HG03108 (cell line): Measurements from ENCODE around the gene FAM234B.

ENCODE experiments used
- ATAC-seq: cut with Tn5 transposase; IDR thresholded peaks from one replicate; pipeline ENCODE4 v1.9.1; 2021; ENCODE audit warnings: moderate library complexity; ENCODE audit not compliant: unreplicated experiment

FAM234B gene

DNA sequence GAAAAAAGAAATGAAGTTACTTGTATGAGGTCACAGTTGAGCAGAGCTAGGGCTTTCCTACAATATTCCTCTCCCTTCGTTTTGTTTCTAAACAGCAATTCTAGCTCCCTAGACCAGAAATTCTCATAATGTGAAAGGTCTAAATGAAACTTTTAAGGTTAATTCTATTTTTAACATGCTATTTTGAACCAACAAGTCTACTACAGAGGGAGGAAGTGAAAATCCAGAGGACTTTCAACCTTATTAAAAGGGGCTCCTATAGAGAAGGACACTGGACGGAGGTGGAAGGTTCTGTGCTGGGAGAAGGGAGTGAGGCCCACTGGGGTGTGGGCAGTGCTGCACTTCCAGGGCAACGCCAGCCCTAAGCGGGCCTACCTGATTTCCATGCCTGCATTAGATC lies 45.9 kb downstream of the FAM234B start:
- no peak for ATAC-seq

- ATAC-seq: no peak
Observed at GRCh38 chr12:13091832-13092231, 47.7 kb downstream of the FAM234B start.

GRCh38 chr12:13093191-13093847 lies 49.1 kb downstream of the FAM234B start:
- no peak for ATAC-seq

DNA sequence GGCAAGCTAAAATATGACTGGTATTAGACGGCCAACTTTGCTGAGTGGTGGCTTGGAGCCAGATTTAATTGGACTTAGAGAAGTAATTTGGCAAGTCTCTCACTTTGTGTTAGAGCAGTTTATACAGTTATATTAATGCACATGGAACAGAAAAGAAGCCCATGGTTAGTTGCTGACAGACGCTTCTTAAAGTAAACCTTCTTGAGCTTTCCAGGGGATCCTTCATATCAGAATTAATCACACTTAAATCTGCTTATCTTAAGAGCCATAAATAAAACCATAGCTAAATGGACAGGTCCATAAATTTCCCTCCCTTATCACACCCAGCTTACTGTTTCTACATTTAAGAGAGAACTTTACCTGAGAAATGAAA lies 49.7 kb downstream of the FAM234B start:
- ATAC-seq: no peak

- no peak for ATAC-seq
Observed at GRCh38 chr12:13094367-13094766, 50.2 kb downstream of the FAM234B start.

GRCh38 chr12:13095266-13095995 lies 51.2 kb downstream of the FAM234B start:
- ATAC-seq: no peak

DNA sequence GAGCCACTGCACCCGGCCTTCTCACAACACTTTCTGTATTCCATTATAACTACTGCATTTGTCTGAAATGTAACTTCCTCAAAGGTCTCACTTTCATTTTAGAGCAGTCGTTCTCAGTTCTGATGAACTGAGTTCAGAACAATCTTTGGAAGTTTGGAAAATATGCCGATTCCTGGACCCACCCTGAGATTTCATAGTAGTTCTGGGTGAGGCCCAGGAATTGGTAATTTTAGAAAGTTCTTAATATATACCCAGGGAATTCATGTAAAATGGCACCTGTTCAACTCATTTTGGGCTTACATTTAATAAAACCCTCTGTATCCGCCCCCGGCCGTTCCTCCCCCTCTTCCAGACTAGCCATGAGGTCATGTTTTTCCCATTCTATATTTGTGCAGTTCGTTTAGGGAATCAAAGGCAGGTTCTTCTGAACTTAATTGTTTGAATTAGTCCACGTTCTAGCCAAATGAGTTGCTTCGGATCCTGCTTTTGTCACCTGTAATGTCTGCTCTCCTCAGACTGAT lies 53.4 kb downstream of the FAM234B start:
- ATAC-seq: no peak

GRCh38 chr12:13099066-13099843 lies 55.1 kb downstream of the FAM234B start:
- no peak for ATAC-seq

GRCh38 chr12:13099844-13100604 lies 55.8 kb downstream of the FAM234B start:
- ATAC-seq: no peak

DNA sequence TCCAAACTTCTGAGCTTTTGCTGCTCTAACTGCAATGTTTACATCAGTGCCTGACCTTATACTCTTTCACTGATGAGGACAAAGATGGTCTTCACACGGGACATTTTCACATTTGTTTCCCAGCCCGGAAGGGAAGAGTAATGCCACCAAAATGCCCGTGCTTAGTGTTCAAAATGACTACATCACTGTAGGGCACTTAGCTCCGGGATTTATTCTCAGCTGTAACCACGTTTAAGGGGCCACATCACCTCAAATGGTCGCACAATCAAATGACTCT lies 56.4 kb downstream of the FAM234B start:
- no peak for ATAC-seq

- ATAC-seq: peak; percentile 87
Observed at GRCh38 chr12:13100882-13101769, 56.9 kb downstream of the FAM234B start.

DNA sequence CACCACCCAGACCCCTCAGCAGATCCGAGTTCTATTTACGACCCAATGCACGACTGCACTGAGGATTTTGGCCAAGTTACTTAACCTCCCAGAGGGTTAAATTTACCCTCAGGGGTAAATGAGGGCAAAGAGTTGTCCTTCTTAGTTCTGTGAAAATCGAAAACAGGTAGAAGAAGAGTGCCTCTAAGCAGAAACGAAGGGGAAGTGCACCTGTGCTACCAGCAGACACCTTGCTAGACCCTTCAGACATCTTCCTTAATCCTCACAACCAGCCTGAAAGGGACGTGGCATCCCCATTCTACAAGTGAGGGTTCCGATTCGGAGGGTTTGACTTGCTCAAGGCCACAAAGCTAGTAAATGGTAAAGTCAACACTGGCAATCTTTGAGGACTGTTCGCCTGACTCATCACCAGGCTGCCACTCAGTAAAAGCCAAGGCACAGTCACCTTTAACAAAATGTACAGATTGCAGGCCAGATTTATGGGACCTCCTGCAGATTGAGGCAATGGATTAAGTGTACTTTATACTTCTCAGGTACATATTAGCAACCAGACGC lies 57.7 kb downstream of the FAM234B start:
- no peak for ATAC-seq

- no peak for ATAC-seq
Observed at GRCh38 chr12:13102461-13103195, 58.4 kb downstream of the FAM234B start.

GRCh38 chr12:13103391-13104033 lies 59.3 kb downstream of the FAM234B start, which contains the start of gene GSG1:
GSG1 (minus strand) TSS chr12:13103667; CDS start chr12:13103512, 155 bp downstream.
- ATAC-seq: no peak

DNA sequence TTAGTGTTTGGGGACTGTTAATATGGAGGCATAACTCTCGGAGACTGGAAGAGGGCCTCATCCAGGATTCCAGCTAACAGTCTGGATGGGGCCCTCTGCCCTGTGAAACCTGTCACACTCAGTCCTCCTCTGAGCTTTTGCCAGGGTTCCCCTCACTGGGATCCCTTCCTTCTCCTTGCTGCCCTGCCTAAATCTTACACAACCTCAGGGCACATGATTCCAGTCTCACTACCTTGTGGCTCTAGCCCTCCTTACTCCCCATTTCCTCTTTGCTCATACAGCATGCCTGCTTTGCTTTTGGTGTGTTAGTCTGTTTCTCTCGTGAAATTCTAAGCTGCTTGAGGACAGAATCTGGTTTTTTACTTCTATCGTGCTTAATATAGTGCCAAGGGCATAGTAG lies 60.2 kb downstream of the FAM234B start:
- no peak for ATAC-seq

DNA sequence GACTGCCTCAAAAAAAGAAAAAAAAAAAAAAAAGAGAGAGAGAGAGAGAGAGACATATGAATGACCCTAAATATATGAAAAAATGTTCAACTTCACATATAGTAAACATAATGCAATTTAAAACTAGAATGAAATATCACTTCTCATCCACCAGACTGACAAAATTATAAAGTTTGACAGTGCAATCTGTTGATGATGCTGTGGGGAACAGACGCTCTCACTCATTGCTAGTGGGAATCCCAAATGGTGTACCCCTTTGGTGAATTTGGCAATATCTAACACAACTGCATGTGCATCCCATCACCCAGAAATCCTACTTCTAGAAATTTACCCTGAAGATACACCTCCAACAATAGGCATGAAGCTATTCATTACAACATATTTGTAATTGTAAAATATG lies 61.6 kb downstream of the FAM234B start:
- no peak for ATAC-seq

GRCh38 chr12:13106666-13107065 lies 62.5 kb downstream of the FAM234B start:
- ATAC-seq: no peak

DNA sequence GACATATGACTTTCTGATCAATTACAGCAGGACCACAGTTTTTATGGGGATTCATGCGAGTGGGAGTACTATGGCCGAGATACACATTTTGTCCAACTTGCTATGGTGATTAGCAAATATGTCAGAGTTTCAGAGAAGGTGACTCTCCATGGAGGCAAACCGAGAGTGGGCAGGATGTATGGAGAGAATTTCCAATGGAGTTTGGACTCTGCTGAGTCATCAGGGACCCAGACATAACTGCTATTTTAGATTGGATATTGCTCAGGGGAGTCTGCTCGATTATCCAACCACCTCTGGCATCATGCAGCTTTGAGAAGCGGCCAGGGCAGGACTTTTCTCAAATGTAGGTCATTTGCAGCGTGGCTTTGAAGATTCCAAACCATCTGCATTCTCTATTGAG lies 68.8 kb downstream of the FAM234B start:
- ATAC-seq: no peak
